HFF-Myc (cell line): ENCODE results near the gene ASMTL.
A peak's percentile ranks its signal among the peaks of the same experiment; 100 is the strongest.

Experiments used
- DNase-seq: peaks from one replicate; pipeline ENCODE4 v3.0.0-alpha.2; 2011; ENCODE audit warnings: low read depth; ENCODE audit errors: extremely low read depth
- H3K4me3 ChIP-seq: replicated peaks from 2 replicates; pipeline ENCODE4 v1.5.1; 2011; ENCODE audit warnings: low read depth, mild to moderate bottlenecking, control low read depth, low read length
- CTCF ChIP-seq: IDR thresholded peaks from 2 replicates; pipeline ENCODE4 v1.5.1; 2012; ENCODE audit warnings: mild to moderate bottlenecking, low read depth, low read length, control low read depth; ENCODE audit errors: missing control alignments

Gene ASMTL

GRCh38 chrX:1464041-1464970, 11.6 kb upstream of the ASMTL start:
- H3K4me3 ChIP-seq = no peak overlapping the region
- DNase-seq = no peak
- TF ChIP-seq CTCF = no peak

- DNase-seq = no peak
- TF ChIP-seq CTCF = no peak
- no peak overlapping the region for H3K4me3 ChIP-seq
Observed at GRCh38 chrX:1463581-1463980, 10.9 kb upstream of the ASMTL start.

GRCh38 chrX:1462596-1463251, 10.0 kb upstream of the ASMTL start:
- no peak overlapping the region for H3K4me3 ChIP-seq
- no peak for TF ChIP-seq CTCF
- no peak for DNase-seq

GRCh38 chrX:1462110-1462509, 9.4 kb upstream of the ASMTL start:
- H3K4me3 ChIP-seq = no peak overlapping the region
- TF ChIP-seq CTCF = no peak
- no peak for DNase-seq

- no peak overlapping the region for H3K4me3 ChIP-seq
- TF ChIP-seq CTCF = no peak
- DNase-seq = no peak
Observed at GRCh38 chrX:1455948-1456280, 3.2 kb upstream of the ASMTL start.

GRCh38 chrX:1453951-1454785, 1.5 kb upstream of the ASMTL start:
- peak; percentile 89 for TF ChIP-seq CTCF
- DNase-seq = no peak
- no peak overlapping the region; the same call in 1 of the 2 replicates for H3K4me3 ChIP-seq
